Tibial artery (tissue), 4 donors: ENCODE results near the gene COL4A2.

Experiments used
- DNase-seq, 2 donors: peaks; one replicate each; pipeline ENCODE4 v3.0.0-alpha.2; 2019
- H3K27ac ChIP-seq, 2 donors: fragments of 200-600 bp; sonication (generic) in 1 of 2; 1 replicate in 1 of 2; 2 replicates in 1 of 2; pipeline ENCODE4 v1.5.1; 2018 to 2019; ENCODE audit warnings: mild to moderate bottlenecking in 1 of 2
- H3K27me3 ChIP-seq, 2 donors: fragments of 200-600 bp; sonication (generic) in 1 of 2; one replicate each; pipeline versions ENCODE4 v1.5.1 to v1.6.0; 2016 to 2019
- H3K36me3 ChIP-seq, 3 donors: fragments of 200-600 bp; sonication (generic) in 2 of 3; one replicate each; pipeline ENCODE4 v1.5.1; 2016 to 2019; ENCODE audit warnings: mild to moderate bottlenecking in 2 of 3
- H3K4me1 ChIP-seq, 4 donors: fragments of 200-600 bp; sonication (generic) in 2 of 4; 1 replicate in 3 of 4; 2 replicates in 1 of 4; pipeline ENCODE4 v1.5.1; 2016 to 2019
- H3K4me3 ChIP-seq, 2 donors: fragments of 200-600 bp; sonication (generic) in 1 of 2; 1 replicate in 1 of 2; 2 replicates in 1 of 2; pipeline ENCODE4 v1.5.1; 2018 to 2019; ENCODE audit warnings: mild to moderate bottlenecking in 2 of 2
- H3K9me3 ChIP-seq, 3 donors: fragments of 200-600 bp; sonication (generic) in 1 of 3; one replicate each; pipeline ENCODE4 v1.5.1; 2016 to 2019
- CTCF ChIP-seq, 2 experiments: fragments of 200-600 bp in 1 of 2; fragments of 450-650 bp in 1 of 2; IDR thresholded peaks; one replicate each; pipeline ENCODE4 v1.5.1; 2017 to 2019; ENCODE audit warnings: antibody characterized with exemption in 2 of 2, mild to moderate bottlenecking in 1 of 2, moderate library complexity in 1 of 2
- intact Hi-C: fragments of 100-400 bp; cut with DNase I; formaldehyde crosslinking; loops from one replicate; pipeline ENCODE4 v1.15.0; 2023; ENCODE audit warnings: low total_unique reads

The COL4A2 gene

DNA sequence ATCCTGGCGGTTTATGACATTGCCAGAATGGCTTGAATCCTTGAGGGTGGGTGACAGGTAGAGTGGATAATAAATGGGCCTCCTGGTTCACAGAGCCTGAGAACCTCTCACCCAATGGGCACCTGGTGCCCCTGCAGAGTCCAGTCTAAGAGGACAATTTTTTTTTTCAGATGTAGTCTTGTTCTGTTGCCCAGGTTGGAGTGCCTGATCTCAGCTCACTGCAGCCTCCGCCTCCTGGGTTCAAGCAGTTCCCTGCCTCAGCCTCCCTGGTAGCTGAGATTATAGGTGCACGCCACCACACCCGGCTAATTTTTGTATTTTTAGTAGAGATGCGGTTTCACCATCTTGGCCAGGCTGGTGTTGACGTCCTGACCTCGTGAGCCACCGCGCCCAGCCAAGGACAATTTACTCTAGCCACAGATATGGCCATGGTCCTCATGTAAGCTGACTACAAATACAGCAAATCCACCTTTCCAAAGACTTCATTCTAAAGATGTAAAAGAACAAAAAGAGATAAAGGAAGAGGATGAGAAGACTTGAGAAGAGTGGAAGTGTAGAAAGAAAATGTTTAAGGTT, 33.0 kb downstream of the COL4A2 start:
- TF ChIP-seq CTCF (IDR thresholded peaks at IDR 0.05) = no peak
- peak overlapping the region; percentile 25 to 36 for H3K4me3 ChIP-seq
- peak in 1 of 2 donors; percentile 80 for DNase-seq
- H3K4me1 ChIP-seq = peaks cover 15 to 99% (median 85%) of the 10 kb centered on the region in 4 donors
- H3K27me3 ChIP-seq = no peaks in the 10 kb centered on the region
- H3K27ac ChIP-seq = peak overlapping the region; percentile 92 to 93
- H3K9me3 ChIP-seq = no peaks in the 10 kb centered on the region
- intact Hi-C loops = no loop called here
- no peaks in the 10 kb centered on the region for H3K36me3 ChIP-seq

GRCh38 chr13:110340812-110341444, 33.8 kb downstream of the COL4A2 start:
- peak; percentile 86 to 97 for DNase-seq
- Histone ChIP-seq H3K4me3 (peak overlapping the region; percentile 25 to 36), H3K4me1 (peaks cover 15 to 99% (median 81%) of the 10 kb centered on the region in 4 donors), H3K27ac (peak overlapping the region; percentile 92 to 93), H3K36me3 (no peaks in the 10 kb centered on the region), H3K9me3 (no peaks in the 10 kb centered on the region), H3K27me3 (no peaks in the 10 kb centered on the region)
- intact Hi-C loops = no loop called here
- no peak for TF ChIP-seq CTCF (IDR thresholded peaks at IDR 0.05)

DNA sequence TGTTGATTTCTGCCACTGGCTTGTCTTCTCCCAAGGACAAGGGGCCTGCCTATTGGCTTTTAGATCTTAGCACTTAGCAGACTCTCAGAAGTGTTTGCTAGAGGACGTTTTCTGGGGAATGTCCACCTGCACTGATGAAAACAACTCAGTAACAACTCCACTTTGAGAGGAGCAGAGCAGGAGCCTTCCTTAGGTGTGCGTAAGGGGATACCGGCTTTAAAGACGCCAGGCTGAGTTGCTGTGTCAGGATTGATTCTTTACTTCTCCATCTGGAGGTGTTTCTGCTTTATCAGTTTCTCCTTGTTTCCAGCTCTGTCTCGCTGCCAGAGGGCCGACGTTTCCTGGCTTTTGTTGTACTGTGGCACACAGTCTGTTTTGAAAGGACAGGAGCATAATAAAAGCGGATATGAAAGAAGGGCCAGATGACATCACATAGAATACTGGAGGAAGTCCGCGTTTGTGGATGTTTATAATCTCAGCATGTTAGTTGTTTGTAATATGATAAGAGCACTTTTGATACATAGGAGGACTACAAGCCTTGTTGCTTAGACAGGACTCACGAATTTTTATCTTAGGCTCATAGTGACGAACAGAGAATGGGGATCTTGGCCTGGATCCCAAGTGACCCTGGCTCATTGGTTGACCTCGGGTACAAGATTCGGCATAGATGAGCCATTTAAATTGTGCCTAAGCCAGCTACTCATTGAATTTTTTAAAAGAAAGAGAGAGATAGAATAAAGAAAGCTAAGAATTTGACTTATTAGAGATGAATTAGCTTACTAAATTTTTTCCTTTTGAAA, 34.6 kb downstream of the COL4A2 start:
- Histone ChIP-seq H3K27ac (peak overlapping the region; percentile 92 to 93), H3K4me1 (peaks cover 15 to 98% (median 77%) of the 10 kb centered on the region in 4 donors), H3K36me3 (no peaks in the 10 kb centered on the region), H3K9me3 (no peaks in the 10 kb centered on the region), H3K4me3 (peak overlapping the region; percentile 25 to 36), H3K27me3 (no peaks in the 10 kb centered on the region)
- TF ChIP-seq CTCF (IDR thresholded peaks at IDR 0.05) = no peak
- intact Hi-C loops = no loop called here
- DNase-seq = peak; percentile 55 to 80

DNA sequence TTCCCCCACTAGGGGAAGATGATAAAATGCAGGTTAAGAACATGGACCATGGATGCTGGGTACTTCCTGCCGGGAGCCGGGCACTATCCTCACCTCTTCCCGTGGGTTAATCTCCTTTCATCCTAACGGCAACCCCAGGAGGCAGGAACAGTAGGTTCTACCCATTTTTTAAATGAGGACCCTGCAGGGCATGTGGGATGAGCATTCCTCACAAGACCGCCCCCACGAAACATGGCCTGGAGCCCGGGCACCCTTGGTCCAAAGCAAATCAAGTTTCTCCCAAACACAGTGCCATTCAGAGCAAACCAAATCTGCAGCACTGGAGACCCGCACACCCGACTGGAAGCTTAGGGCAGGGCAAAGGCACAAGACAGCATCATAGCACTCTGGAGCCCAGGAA, 35.4 kb downstream of the COL4A2 start:
- no peaks in the 10 kb centered on the region for H3K36me3 ChIP-seq
- intact Hi-C loops = no loop called here
- DNase-seq = peak in 1 of 2 donors; percentile 59
- H3K4me3 ChIP-seq = no peak overlapping the region
- H3K27ac ChIP-seq = peak overlapping the region; percentile 92 to 93
- H3K9me3 ChIP-seq = no peaks in the 10 kb centered on the region
- peaks cover 15 to 98% (median 76%) of the 10 kb centered on the region in 4 donors for H3K4me1 ChIP-seq
- H3K27me3 ChIP-seq = no peaks in the 10 kb centered on the region
- no peak for TF ChIP-seq CTCF (IDR thresholded peaks at IDR 0.05)

DNA sequence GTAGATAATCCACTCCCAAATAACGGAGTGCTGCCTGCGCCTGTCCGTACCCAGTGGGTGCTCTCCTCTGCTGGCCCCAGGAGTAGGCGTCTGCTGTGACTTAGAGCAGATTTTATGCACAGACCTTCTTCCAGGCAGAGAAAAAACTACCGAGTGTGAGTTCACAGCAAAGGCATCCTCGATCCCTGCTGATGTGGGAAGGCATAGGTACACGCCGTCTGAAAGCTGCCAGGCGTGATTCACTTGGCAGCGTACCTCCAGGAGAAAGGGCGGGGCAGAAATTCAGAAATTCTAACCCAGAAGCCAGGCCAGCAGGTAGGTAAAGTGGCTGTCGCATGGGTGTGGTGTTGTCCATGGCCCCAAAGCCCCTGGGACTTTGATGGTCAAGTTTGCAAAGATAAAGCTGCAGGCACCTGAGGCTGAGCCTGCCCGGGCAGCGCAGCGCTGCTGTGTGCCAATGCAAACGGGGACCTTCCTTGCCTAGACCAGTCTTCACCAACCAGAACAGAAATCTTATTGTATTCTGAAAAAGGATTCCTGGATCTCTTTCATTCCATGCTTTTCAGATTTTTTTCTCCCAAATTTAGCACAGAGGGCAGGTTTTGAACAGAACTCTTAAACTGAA, 36.3 kb downstream of the COL4A2 start:
- DNase-seq = peak in 1 of 2 donors; percentile 72
- H3K36me3 ChIP-seq = no peaks in the 10 kb centered on the region
- H3K9me3 ChIP-seq = no peaks in the 10 kb centered on the region
- intact Hi-C loops = no loop called here
- H3K27me3 ChIP-seq = no peaks in the 10 kb centered on the region
- no peak for TF ChIP-seq CTCF (IDR thresholded peaks at IDR 0.05)
- peaks cover 14 to 98% (median 76%) of the 10 kb centered on the region in 4 donors for H3K4me1 ChIP-seq
- peak overlapping the region; percentile 92 to 93 for H3K27ac ChIP-seq
- no peak overlapping the region for H3K4me3 ChIP-seq
